Measurements from ENCODE around the gene MINK1.
"Not testable (repeated sequence)": the region's sequence is repeated elsewhere in the genome, so short reads cannot be mapped to it uniquely, and the experiment has no call there.

MINK1 gene

GRCh38 chr17:4845118-4845517 is 12.0 kb downstream of the MINK1 start:
- DNase-seq (ENCODE audit: low read depth in 4 of 4, low spot score in 1 of 4): no peak

- no peak for DNase-seq (ENCODE audit: low read depth in 4 of 4, low spot score in 1 of 4)
These were observed 13.7 kb downstream of the MINK1 start for GRCh38 chr17:4846635-4847390.

- no peak for DNase-seq (ENCODE audit: low read depth in 4 of 4, low spot score in 1 of 4)
These were observed 15.9 kb downstream of the MINK1 start for GRCh38 chr17:4849011-4849536.

- no peak for DNase-seq (ENCODE audit: low read depth in 4 of 4, low spot score in 1 of 4)
These were observed 17.1 kb downstream of the MINK1 start for GRCh38 chr17:4850246-4850645.

GRCh38 chr17:4851084-4851483 is 17.9 kb downstream of the MINK1 start:
- no peak for DNase-seq (ENCODE audit: low read depth in 4 of 4, low spot score in 1 of 4)

- no peak for DNase-seq (ENCODE audit: low read depth in 4 of 4, low spot score in 1 of 4)
These were observed 19.5 kb downstream of the MINK1 start for GRCh38 chr17:4852567-4853207.

- no peak for DNase-seq (ENCODE audit: low read depth in 4 of 4, low spot score in 1 of 4)
These were observed 20.1 kb downstream of the MINK1 start for GRCh38 chr17:4853208-4853671.

GRCh38 chr17:4854111-4854681 is 21.1 kb downstream of the MINK1 start:
- no peak for DNase-seq (ENCODE audit: low read depth in 4 of 4, low spot score in 1 of 4)

GRCh38 chr17:4856271-4856936 is 23.3 kb downstream of the MINK1 start:
- DNase-seq (ENCODE audit: low read depth in 4 of 4, low spot score in 1 of 4): no peak

GRCh38 chr17:4856937-4857314 is 23.8 kb downstream of the MINK1 start:
- no peak for DNase-seq (ENCODE audit: low read depth in 4 of 4, low spot score in 1 of 4)

GRCh38 chr17:4857347-4857746 is 24.2 kb downstream of the MINK1 start:
- DNase-seq (ENCODE audit: low read depth in 4 of 4, low spot score in 1 of 4): not testable (repeated sequence)

- DNase-seq (ENCODE audit: low read depth in 4 of 4, low spot score in 1 of 4): no peak
These were observed 25.1 kb downstream of the MINK1 start for GRCh38 chr17:4858068-4858881.

- DNase-seq (ENCODE audit: low read depth in 4 of 4, low spot score in 1 of 4): no peak
These were observed 25.7 kb downstream of the MINK1 start for GRCh38 chr17:4858882-4859260.

GRCh38 chr17:4859816-4860625 is 26.9 kb downstream of the MINK1 start:
- DNase-seq (ENCODE audit: low read depth in 4 of 4, low spot score in 1 of 4): no peak

- no peak for DNase-seq (ENCODE audit: low read depth in 4 of 4, low spot score in 1 of 4)
These were observed 27.5 kb downstream of the MINK1 start for GRCh38 chr17:4860651-4861050.

- DNase-seq (ENCODE audit: low read depth in 4 of 4, low spot score in 1 of 4): no peak
These were observed 27.9 kb downstream of the MINK1 start for GRCh38 chr17:4861052-4861451.

GRCh38 chr17:4862720-4863119 is 29.6 kb downstream of the MINK1 start:
- DNase-seq (ENCODE audit: low read depth in 4 of 4, low spot score in 1 of 4): no peak

GRCh38 chr17:4863321-4863720 is 30.2 kb downstream of the MINK1 start:
- DNase-seq (ENCODE audit: low read depth in 4 of 4, low spot score in 1 of 4): no peak

GRCh38 chr17:4867535-4867934 is 34.4 kb downstream of the MINK1 start:
- DNase-seq (ENCODE audit: low read depth in 4 of 4, low spot score in 1 of 4): not testable (repeated sequence)

Measured in stimulated activated CD4-positive, alpha-beta T cell treated with anti-CD3 and anti-CD28 coated beads, Interleukin-1b, Interleukin-23, amount 100 ng/mL, for 24 hours (primary cell).